ENCODE measurements around the gene GINM1.

Gene GINM1

DNA sequence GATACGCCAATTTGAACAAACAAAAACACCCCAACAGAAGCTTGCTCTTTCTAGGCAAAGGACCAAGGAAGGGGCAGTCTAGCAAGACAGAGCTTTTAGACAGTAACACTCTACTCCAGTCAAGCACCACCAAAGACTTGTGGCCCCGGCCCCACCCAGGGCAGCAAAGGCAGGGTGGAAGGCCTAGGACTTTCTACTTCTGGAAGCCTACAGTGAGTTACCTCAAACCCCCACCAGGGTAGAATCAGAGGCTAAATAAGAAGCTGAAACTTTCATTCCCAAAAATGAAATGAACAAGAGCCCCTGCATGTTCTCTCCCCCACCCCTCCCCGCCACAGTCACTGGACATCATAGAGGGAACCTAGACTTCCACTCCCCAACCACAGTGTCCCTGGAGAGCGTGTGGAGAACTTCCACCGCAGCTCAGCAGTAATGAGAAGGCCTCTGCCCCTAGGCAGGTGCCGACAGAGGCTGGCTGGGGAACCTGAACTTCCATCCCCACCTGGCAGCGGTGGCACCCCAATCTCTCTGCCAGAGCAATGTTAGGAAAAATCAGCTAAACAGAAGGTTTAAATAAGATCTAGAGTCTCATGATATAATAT, 42.3 kb downstream of the GINM1 start:
- Histone ChIP-seq H3K27me3 (ENCODE audit: low read length) (no peaks in the 10 kb centered on the region), H2AFZ (ENCODE audit: low read depth, low read length, severe bottlenecking) (no peak overlapping the region), H3F3A (ENCODE audit: insufficient read depth) (peaks cover 3% of the 10 kb centered on the region; the same call in 1 of the 2 replicates), H3K4me2 (ENCODE audit: low read depth, low read length, poor library complexity, severe bottlenecking) (no peak overlapping the region), H4K20me1 (ENCODE audit: low read depth, low read length) (no peaks in the 10 kb centered on the region), H3K9me2 (replicated peaks; ENCODE audit: insufficient read depth, low read length) (no peaks in the 10 kb centered on the region), H3K27ac (ENCODE audit: low read depth, low read length) (no peak overlapping the region), H3K9ac (ENCODE audit: low read length) (no peak overlapping the region), H3K4me3 (ENCODE audit: insufficient read depth, low read length, poor library complexity, severe bottlenecking) (no peak overlapping the region), H3K9me3 (ENCODE audit: insufficient read depth, low read length) (no peaks in the 10 kb centered on the region), H3K36me3 (ENCODE audit: low read length) (peaks cover 4% of the 10 kb centered on the region; the same call in 1 of the 2 replicates), H3K79me2 (ENCODE audit: insufficient read depth, low read length) (no peaks in the 10 kb centered on the region)
- TF ChIP-seq EZH2phosphoT487 (conservative IDR thresholded peaks at IDR 0.05; ENCODE audit: low read length) = no peak
- TF ChIP-seq, protein P1, sequence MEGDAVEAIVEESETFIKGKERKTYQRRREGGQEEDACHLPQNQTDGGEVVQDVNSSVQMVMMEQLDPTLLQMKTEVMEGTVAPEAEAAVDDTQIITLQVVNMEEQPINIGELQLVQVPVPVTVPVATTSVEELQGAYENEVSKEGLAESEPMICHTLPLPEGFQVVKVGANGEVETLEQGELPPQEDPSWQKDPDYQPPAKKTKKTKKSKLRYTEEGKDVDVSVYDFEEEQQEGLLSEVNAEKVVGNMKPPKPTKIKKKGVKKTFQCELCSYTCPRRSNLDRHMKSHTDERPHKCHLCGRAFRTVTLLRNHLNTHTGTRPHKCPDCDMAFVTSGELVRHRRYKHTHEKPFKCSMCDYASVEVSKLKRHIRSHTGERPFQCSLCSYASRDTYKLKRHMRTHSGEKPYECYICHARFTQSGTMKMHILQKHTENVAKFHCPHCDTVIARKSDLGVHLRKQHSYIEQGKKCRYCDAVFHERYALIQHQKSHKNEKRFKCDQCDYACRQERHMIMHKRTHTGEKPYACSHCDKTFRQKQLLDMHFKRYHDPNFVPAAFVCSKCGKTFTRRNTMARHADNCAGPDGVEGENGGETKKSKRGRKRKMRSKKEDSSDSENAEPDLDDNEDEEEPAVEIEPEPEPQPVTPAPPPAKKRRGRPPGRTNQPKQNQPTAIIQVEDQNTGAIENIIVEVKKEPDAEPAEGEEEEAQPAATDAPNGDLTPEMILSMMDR (IDR thresholded peaks at IDR 0.05; ENCODE audit: insufficient read depth, low read length, poor library complexity, severe bottlenecking) = no peak

DNA sequence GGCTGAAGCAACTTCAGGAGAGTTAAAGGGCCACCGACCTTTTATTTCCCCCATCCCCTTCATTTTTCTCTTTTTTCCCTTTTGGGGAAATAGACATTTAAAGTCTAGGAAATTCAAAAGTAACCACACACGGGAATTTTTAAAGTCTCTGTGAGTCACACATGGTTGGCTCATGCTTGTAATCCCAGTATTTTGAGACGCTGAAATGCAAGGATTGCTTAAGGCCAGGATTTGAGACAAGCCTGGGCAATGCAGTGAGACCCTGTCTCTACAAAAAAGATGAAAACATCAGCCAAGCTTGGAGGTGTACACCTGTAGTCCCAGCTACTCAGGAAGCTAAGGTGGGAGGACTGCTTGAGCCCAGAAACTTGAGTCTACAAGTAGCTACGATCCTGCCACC, 48.2 kb downstream of the GINM1 start:
- no peak for TF ChIP-seq EZH2phosphoT487 (conservative IDR thresholded peaks at IDR 0.05; ENCODE audit: low read length)
- TF ChIP-seq, protein P1 (IDR thresholded peaks at IDR 0.05; ENCODE audit: insufficient read depth, low read length, poor library complexity, severe bottlenecking) = no peak
- H3K36me3 ChIP-seq (ENCODE audit: low read length) = peaks cover 11% of the 10 kb centered on the region; the same call in 1 of the 2 replicates
- H3K27me3 ChIP-seq (ENCODE audit: low read length) = no peaks in the 10 kb centered on the region

GRCh38 chr6:149615805-149616204, 49.6 kb downstream of the GINM1 start:
- Histone ChIP-seq H3F3A (ENCODE audit: insufficient read depth) (peaks cover 6% of the 10 kb centered on the region; the same call in 1 of the 2 replicates), H3K27ac (ENCODE audit: low read depth, low read length) (no peak overlapping the region), H3K79me2 (ENCODE audit: insufficient read depth, low read length) (0 out of 2 replicates have a peak, but pooled peaks cover 3% of the 10 kb centered on the region), H2AFZ (ENCODE audit: low read depth, low read length, severe bottlenecking) (no peak overlapping the region), H3K9ac (ENCODE audit: low read length) (no peak overlapping the region), H4K20me1 (ENCODE audit: low read depth, low read length) (no peaks in the 10 kb centered on the region), H3K4me2 (ENCODE audit: low read depth, low read length, poor library complexity, severe bottlenecking) (no peak overlapping the region), H3K27me3 (ENCODE audit: low read length) (no peaks in the 10 kb centered on the region), H3K9me3 (ENCODE audit: insufficient read depth, low read length) (no peaks in the 10 kb centered on the region), H3K36me3 (ENCODE audit: low read length) (peaks cover 15% of the 10 kb centered on the region; the same call in 1 of the 2 replicates), H3K9me2 (replicated peaks; ENCODE audit: insufficient read depth, low read length) (no peaks in the 10 kb centered on the region), H3K4me3 (ENCODE audit: insufficient read depth, low read length, poor library complexity, severe bottlenecking) (no peak overlapping the region)
- no peak for TF ChIP-seq EZH2phosphoT487 (conservative IDR thresholded peaks at IDR 0.05; ENCODE audit: low read length)
- TF ChIP-seq, protein P1 (IDR thresholded peaks at IDR 0.05; ENCODE audit: insufficient read depth, low read length, poor library complexity, severe bottlenecking) = no peak

More for the DNA sequence above, 48.2 kb downstream of the GINM1 start:
- Histone ChIP-seq H3K9me2 (replicated peaks; ENCODE audit: insufficient read depth, low read length) (no peaks in the 10 kb centered on the region), H3K79me2 (ENCODE audit: insufficient read depth, low read length) (0 out of 2 replicates have a peak, but pooled peaks cover 3% of the 10 kb centered on the region), H2AFZ (ENCODE audit: low read depth, low read length, severe bottlenecking) (no peak overlapping the region), H3K9ac (ENCODE audit: low read length) (no peak overlapping the region), H3K4me3 (ENCODE audit: insufficient read depth, low read length, poor library complexity, severe bottlenecking) (no peak overlapping the region), H3K9me3 (ENCODE audit: insufficient read depth, low read length) (no peaks in the 10 kb centered on the region), H3K4me2 (ENCODE audit: low read depth, low read length, poor library complexity, severe bottlenecking) (no peak overlapping the region), H4K20me1 (ENCODE audit: low read depth, low read length) (no peaks in the 10 kb centered on the region), H3F3A (ENCODE audit: insufficient read depth) (peaks cover 6% of the 10 kb centered on the region; the same call in 1 of the 2 replicates), H3K27ac (ENCODE audit: low read depth, low read length) (no peak overlapping the region)

Data from SU-DHL-6 (cell line).